Epidermal melanocyte (primary cell): Measurements from ENCODE around the gene CEBPG.

ENCODE experiments used
- DNase-seq: peaks from one replicate; pipeline ENCODE4 v3.0.0; 2011; ENCODE audit warnings: low spot score; ENCODE audit not compliant: insufficient read length

The CEBPG gene

GRCh38 chr19:33418871-33419787 lies 45.6 kb downstream of the CEBPG start:
- DNase-seq, result no peak

DNA sequence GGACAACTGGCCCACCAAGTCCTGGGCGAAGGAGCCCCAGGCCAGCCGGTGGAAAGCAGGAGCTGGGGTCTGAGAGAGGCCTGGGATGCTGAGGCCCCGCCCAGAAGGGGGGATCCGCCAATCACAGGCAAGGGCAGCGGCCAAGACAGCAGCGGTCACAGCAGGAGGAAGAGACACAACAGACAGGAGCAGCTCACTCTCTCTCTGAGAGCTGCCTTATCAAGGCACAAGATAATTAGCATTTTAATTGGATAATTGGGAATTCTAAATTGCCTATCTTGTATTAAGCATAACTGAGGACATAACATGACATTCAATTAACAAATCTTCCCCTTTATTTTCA lies 46.2 kb downstream of the CEBPG start:
- no peak for DNase-seq

DNA sequence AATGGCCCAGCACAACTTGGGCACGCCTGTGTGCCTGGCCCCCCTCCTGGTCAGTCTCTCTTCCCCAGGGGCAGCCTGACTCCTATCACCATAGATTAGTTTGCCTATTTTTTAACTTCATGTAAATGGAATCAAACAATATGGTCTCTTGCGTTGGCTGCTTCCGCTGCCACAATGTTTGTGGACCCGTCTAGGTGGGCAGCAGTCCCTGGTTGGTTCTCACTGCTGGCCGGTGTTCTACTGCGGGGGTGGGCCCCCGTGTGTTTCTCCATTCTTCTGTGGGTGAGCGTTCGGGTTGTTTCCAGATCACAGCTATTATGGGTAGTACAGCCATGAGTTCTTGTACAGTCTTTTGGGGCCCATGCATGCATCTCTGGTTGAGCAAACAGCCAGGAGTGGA lies 47.3 kb downstream of the CEBPG start:
- no peak for DNase-seq

DNA sequence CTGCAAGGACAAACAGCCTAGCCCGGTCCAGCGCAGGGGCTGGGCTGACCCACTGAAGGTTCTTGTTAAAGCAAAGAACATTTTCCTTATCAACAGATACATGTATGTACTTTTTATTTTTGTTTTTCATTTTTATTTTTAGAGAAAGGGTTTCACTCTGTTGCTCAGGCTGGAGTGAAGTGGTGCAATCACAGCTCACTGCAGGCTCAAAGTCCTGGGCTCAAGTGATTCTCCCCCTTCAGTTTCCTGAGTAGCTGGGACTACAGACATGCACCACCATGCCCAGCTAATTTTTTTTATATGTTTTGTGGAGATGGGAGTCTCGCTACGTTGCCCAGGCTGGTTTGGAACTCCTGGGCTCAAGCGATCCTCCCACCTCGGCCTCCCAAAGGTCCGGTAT lies 47.9 kb downstream of the CEBPG start:
- no peak for DNase-seq

DNA sequence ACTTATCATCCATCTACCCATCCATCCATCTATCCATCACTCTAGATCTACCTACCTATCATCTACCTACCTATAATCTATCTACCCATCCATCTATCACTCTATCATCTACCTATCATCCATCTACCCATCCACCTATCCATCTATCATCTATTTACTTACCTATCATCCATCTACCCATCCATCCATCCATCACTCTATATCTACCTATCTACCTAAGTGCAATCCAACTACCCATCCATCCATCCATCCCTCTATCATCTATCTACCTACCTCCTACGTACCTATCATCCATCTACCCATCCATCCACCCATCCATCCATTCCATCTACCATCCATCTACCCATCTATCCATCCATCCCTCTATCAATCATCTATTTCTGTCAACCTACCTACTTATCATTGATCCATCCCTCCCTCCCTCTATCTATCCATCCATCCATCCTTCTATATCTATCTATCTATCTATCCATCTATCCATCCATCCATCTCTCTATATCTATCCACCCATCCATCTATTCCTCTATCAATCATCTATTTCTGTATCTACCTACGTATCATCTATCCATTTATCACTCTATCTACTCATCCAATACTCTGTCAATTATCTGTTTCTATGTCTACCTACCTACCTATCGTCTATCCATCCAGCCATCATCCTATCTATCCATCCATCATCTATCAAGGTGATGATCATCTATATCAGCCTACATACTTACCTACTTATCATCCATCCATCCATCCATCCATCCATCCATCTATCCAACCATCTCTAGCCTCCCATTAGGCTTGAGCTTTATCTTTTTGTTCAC lies 49.1 kb downstream of the CEBPG start:
- no peak for DNase-seq

- no peak for DNase-seq
Measured at GRCh38 chr19:33424181-33424580, 50.7 kb downstream of the CEBPG start.

- no peak for DNase-seq
Measured at GRCh38 chr19:33426621-33427361, 53.3 kb downstream of the CEBPG start.

DNA sequence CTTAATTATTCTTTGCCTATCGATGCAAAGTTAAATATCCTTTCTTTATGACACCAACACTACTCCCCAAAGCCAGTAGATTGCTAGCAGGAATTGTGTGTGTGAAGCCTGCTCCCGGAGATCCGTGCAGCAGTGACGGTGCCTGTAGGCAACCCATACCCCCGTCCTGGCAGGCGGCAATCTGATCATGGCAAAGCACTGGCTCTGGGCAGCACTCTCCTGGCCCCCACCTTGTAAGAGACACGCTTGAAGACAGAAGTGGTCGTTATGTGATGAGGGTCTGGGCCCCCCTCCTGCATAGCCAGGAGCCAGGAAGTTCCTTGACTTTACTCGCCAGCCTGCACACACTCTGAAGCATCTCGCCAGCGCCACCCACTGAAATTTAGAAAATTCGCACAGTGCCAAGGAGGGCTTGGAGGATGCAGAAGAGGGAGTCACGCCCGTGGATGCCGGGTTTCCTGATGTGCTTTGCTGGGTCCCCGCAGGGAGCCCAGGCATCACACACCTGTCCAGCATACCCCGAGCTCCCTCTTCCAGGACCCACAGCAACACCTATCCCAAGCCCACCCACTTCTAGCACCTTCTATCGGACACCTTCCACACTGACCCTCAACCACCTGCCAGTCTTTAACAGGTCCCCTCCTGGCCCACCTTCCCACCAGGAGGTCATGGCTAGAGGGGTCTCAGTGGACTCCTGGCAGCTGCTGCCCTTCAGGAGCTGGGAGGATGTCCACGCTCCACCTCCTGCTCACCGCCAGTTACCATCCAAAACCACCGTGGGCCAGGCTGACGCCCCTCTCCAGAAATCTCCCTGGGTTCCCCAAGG lies 54.5 kb downstream of the CEBPG start:
- no peak for DNase-seq

DNA sequence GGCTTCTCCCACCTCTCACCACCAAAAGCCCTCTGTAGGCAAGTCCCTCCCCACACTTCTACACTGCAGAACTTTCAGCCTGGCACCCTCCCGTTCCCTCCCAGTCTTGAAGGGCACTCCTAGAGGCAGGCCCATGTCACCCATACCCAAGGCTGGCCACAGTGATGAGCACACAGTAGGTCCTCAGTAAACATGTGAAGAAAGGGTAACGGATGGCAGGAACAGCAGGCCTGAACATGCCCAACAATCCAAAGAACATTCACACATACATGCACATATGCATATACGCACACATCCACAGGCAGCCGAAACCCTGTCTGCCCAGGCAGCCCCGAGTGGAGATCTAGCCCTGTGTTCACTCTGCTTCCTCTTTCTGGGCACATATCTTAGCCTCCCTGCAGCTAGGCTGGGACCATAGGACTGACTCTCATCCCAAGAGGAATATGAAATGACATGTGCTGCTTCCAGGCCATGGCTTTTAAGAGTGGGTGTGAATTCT lies 55.2 kb downstream of the CEBPG start:
- DNase-seq, result no peak

DNA sequence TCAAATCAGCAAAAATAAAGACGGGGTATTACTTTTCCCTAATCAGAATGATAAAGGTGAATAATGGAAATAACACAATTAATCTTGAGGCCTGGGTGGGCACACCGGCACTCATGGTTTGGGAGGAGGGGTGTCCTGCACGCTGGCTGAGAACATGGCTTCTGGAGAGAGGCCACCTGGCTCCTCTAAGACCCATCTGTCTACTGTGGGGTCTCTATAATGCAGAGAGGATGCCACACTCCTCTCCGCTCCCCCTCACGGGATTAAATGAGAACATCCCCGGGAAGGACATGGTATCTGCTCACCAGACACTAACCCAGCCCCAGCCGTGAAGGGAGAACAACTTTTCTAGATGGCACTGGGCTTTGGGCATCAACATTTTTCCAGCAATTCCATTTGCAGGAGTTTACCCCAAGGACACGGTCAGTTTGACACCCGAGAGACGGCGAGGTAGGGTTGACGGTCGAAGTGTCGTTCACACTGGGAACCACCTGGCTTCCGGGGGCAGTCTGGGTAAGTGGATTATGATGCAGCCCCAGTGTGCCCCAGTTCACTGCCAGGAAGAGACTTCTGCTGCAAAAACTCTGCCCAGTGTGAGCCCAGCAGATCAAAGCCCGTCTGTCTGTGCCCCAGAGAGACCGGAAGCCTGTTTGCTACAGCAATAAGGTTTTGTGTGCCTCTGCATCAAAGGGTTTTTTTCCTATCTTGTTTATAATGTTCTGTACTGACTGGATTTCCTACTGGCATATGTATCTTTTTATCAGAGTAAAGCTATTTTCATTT lies 56.6 kb downstream of the CEBPG start:
- no peak for DNase-seq

DNA sequence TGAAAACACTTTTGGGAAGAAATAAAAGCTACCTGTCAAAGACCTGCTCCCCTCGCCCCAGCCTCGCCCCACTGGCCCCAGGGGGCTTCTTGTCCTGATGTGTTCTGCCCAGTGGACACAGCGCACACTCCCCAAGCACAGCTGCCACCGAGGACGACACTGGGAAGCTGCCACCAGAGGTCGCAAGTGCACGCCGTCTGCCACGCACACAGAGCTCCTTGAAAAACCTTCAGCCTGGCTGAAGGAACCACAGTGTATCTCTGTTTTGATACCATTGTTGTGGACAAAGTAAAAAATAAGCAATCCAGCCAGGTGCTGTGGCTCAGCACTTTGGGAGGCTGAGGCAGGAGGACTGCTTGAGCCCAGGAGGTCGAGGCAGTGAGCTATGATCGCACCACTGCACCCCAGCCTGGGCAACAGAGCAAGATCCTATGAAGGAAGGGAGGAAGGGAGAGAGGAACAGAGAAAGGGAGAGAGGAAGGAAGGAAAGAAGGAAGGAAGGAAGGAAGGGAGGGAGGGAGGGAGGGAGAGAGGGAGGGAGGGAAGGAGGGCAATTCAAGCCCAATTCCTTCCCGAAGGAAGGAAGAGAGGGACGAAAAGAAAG lies 57.3 kb downstream of the CEBPG start:
- DNase-seq, result peak; percentile 86

DNA sequence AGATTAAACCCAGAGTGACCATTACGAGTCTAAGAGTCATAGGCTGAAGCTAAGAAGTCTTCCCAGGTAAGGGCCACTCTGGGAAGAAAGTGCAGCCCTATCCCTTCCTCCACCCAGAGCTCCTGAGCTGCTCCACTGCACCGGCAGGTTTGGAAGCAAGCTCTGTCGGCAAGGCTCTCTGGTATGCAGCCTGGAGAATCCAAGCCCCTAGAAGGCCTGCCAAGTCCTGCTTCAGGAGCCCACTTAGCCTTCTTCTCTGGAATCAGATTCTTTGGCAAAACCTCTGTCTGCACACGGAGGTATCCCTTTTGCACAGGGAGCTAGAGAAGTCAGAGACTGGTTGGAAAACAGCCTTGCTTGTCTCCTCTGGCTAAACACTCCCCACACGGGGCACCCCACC lies 58.5 kb downstream of the CEBPG start:
- no peak for DNase-seq
